ENCODE data around the gene ADGRF3. TPM values are rescaled to one million over a fixed set of nuclear protein-coding genes. Genes with fewer than 3 reads are reported as not detected.
"Not testable (repeated sequence)": the region's sequence is repeated elsewhere in the genome, so short reads cannot be mapped to it uniquely, and the experiment has no call there.

Gene ADGRF3
- total RNA-seq, 2 experiments from 2014 or later = 2.7 to 3.0 TPM

GRCh38 chr2:26309921-26310320 is 36.7 kb downstream of the ADGRF3 start:
- H3K9me3 Mint-ChIP-seq = no peaks in the 10 kb centered on the region
- no peak overlapping the region for H3K27ac Mint-ChIP-seq
- intact Hi-C loops (cut with micrococcal nuclease) = no loop called here
- CTCF ChIA-PET = interaction anchor here (0.6 kb wide), 1 partner anchor 357 kb away, joined by 5 read pairs; no protein-coding TSS in a partner anchor
- H3K4me3 Mint-ChIP-seq = no peak overlapping the region
- H3K36me3 Mint-ChIP-seq (ENCODE audit: low read depth) = peaks cover 1% of the 10 kb centered on the region
- no peaks in the 10 kb centered on the region for H3K4me1 Mint-ChIP-seq (ENCODE audit: low read depth)
- DNase-seq = no peak
- H3K27me3 Mint-ChIP-seq (ENCODE audit: low read depth) = no peaks in the 10 kb centered on the region

GRCh38 chr2:26305540-26305939 is 41.0 kb downstream of the ADGRF3 start:
- H3K4me1 Mint-ChIP-seq (ENCODE audit: low read depth) = no peaks in the 10 kb centered on the region

GRCh38 chr2:26305094-26305493 is 41.5 kb downstream of the ADGRF3 start:
- H3K4me3 Mint-ChIP-seq; DNase-seq; H3K27me3 Mint-ChIP-seq (ENCODE audit: low read depth); H3K36me3 Mint-ChIP-seq (ENCODE audit: low read depth); H3K4me1 Mint-ChIP-seq (ENCODE audit: low read depth); H3K9me3 Mint-ChIP-seq; intact Hi-C loops (cut with micrococcal nuclease); H3K27ac Mint-ChIP-seq: not testable (repeated sequence)
- CTCF ChIA-PET = interaction anchor here (0.6 to 1.7 kb wide), 3 partner anchors 22 to 724 kb away, joined by 3 to 5 read pairs (median 5); no protein-coding TSS in a partner anchor

More at GRCh38 chr2:26305540-26305939, 41.0 kb downstream of the ADGRF3 start:
- peaks cover 1% of the 10 kb centered on the region for H3K36me3 Mint-ChIP-seq (ENCODE audit: low read depth)
- H3K27me3 Mint-ChIP-seq (ENCODE audit: low read depth) = no peaks in the 10 kb centered on the region
- H3K4me3 Mint-ChIP-seq = no peak overlapping the region
- intact Hi-C loops (cut with micrococcal nuclease) = no loop called here
- no peak overlapping the region for H3K27ac Mint-ChIP-seq
- no peak for DNase-seq
- H3K9me3 Mint-ChIP-seq = no peaks in the 10 kb centered on the region
- CTCF ChIA-PET = interaction anchor here (0.6 kb wide), 1 partner anchor 724 kb away, joined by 3 read pairs; no protein-coding TSS in a partner anchor

DNA sequence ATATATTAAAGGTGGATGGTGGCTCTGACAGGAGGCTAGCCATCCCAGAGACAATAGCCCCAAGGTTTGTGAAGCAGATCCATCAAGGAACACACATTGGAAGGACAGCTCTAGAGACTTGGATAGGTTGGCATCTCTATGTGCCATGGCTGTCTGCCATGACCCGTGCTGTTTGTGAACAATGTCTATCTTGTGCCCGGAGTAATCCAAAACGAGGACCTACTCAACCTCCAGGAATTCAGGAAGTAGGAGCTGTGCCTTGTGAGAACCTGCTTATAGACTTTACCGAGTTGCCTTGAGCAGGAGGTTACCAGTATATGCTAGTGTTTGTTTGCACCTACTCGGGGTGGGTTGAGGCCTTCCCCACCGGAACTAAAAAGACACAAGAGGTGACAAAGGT is 43.7 kb downstream of the ADGRF3 start:
- no peak for DNase-seq
- intact Hi-C loops (cut with micrococcal nuclease) = no loop called here
- CTCF ChIA-PET = no interaction called here
- H3K27ac Mint-ChIP-seq = no peak overlapping the region
- no peak overlapping the region for H3K4me3 Mint-ChIP-seq
- no peaks in the 10 kb centered on the region for H3K9me3 Mint-ChIP-seq
- H3K36me3 Mint-ChIP-seq (ENCODE audit: low read depth) = no peaks in the 10 kb centered on the region
- H3K4me1 Mint-ChIP-seq (ENCODE audit: low read depth) = no peaks in the 10 kb centered on the region
- H3K27me3 Mint-ChIP-seq (ENCODE audit: low read depth) = no peaks in the 10 kb centered on the region

- CTCF ChIA-PET = interaction anchor here (0.6 to 1.5 kb wide), 3 partner anchors 26 to 30 kb away, joined by 3 to 5 read pairs (median 4); no protein-coding TSS in a partner anchor
- H3K27me3 Mint-ChIP-seq (ENCODE audit: low read depth) = no peaks in the 10 kb centered on the region
These were observed 46.2 kb downstream of the ADGRF3 start for GRCh38 chr2:26300234-26300925.

GRCh38 chr2:26299471-26300101 is 47.0 kb downstream of the ADGRF3 start:
- no peaks in the 10 kb centered on the region for H3K36me3 Mint-ChIP-seq (ENCODE audit: low read depth)
- DNase-seq = peak; percentile 51
- no peak overlapping the region for H3K4me3 Mint-ChIP-seq
- CTCF ChIA-PET = interaction anchor here (0.6 to 1.5 kb wide), 3 partner anchors 26 to 31 kb away, joined by 3 to 5 read pairs (median 4); no protein-coding TSS in a partner anchor
- H3K27me3 Mint-ChIP-seq (ENCODE audit: low read depth) = no peaks in the 10 kb centered on the region
- no peaks in the 10 kb centered on the region for H3K4me1 Mint-ChIP-seq (ENCODE audit: low read depth)
- H3K27ac Mint-ChIP-seq = no peak overlapping the region
- intact Hi-C loops (cut with micrococcal nuclease) = loop anchor here (1.0 to 2.0 kb wide), 2 partner anchors 47 to 54 kb away; partner anchors contain the start of genes ADGRF3 and SELENOI
- no peaks in the 10 kb centered on the region for H3K9me3 Mint-ChIP-seq

More at GRCh38 chr2:26300234-26300925, 46.2 kb downstream of the ADGRF3 start:
- peak; percentile 27 for DNase-seq
- H3K4me1 Mint-ChIP-seq (ENCODE audit: low read depth) = no peaks in the 10 kb centered on the region
- intact Hi-C loops (cut with micrococcal nuclease) = no loop called here
- no peak overlapping the region for H3K4me3 Mint-ChIP-seq
- H3K9me3 Mint-ChIP-seq = no peaks in the 10 kb centered on the region
- H3K27ac Mint-ChIP-seq = no peak overlapping the region
- no peaks in the 10 kb centered on the region for H3K36me3 Mint-ChIP-seq (ENCODE audit: low read depth)

DNA sequence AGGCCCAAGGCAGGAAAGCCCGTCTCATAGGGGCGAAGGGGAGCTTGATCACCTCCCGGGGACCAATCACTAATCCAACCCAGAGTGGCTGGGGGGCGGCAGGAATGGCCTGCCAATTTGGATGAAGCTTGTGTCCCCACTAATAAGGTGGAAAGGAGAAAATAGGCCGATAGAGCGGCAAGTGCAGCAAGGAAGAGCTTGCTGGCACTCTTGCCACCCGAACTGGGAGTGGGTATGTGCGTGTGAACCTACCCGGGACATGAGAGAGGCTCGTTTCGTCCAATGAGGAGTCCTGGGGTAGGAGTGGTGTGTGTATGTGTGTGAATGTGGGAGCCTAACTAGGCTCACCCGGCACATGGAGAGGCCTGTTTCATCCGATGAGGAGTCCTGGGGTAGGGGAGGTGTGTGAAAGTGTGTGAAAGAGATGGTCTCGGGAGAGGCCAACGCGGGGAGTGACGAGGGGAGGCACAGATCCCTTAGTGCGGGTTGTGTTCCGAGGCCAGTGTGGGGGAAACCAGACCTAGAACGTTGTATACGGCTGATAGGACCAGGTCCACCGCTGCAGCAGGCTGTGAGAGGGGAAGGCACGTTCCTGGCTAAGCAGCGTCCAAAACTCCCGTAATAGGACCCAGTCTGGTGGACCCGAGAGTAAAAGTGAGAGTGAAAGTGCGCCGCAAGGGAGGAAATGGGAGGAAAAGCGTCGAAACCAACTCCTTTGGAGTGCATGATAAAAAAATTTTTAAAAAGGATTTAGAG is 47.8 kb downstream of the ADGRF3 start:
- Mint-ChIP-seq H3K4me1 (ENCODE audit: low read depth) (no peaks in the 10 kb centered on the region), H3K27me3 (ENCODE audit: low read depth) (no peaks in the 10 kb centered on the region), H3K27ac (no peak overlapping the region), H3K4me3 (no peak overlapping the region), H3K9me3 (no peaks in the 10 kb centered on the region), H3K36me3 (ENCODE audit: low read depth) (no peaks in the 10 kb centered on the region)
- CTCF ChIA-PET = no interaction called here
- intact Hi-C loops (cut with micrococcal nuclease) = loop anchor here (1.0 to 2.0 kb wide), 2 partner anchors 48 to 54 kb away; partner anchors contain the start of genes ADGRF3 and SELENOI
- peak; percentile 56 for DNase-seq

DNA sequence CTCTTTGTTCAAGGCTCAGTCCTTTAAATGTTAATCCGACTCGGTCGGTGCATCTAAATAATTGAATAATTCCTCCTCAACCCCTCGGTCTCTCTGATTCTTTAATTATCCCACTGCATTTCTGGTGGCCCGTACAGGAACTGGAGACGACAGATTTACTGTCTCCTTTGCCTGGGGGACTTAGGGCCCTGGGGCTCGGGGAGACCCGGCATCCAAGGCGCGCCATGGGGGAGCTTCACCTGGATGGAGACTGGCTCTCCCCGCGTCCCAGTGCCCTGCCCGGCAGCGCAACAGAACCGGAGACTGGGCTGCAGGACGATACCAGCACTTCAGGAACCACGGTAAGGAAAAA is 48.3 kb downstream of the ADGRF3 start:
- CTCF ChIA-PET = no interaction called here

DNA sequence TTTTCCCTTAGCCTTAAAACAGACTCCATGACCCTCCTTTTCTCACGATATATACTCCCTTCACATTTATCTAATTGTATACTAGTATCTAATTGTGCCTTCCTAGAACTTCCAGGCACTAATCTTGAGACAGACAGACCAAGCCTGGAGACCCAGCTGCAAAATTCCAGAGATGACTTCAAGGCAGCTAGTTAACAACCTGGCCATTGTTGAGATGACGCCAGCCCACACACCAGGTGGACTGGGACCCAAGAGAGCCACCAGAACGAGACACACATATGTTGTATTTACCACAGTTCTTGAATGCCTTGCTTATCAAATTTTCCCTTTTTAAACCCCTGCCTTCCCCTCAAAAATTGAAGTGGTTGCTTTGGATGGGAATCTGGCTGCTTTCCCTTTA is 49.5 kb downstream of the ADGRF3 start:
- Mint-ChIP-seq H3K27ac (no peak overlapping the region), H3K9me3 (no peaks in the 10 kb centered on the region), H3K27me3 (ENCODE audit: low read depth) (no peaks in the 10 kb centered on the region), H3K36me3 (ENCODE audit: low read depth) (no peaks in the 10 kb centered on the region), H3K4me1 (ENCODE audit: low read depth) (peaks cover 4% of the 10 kb centered on the region), H3K4me3 (no peak overlapping the region)
- intact Hi-C loops (cut with micrococcal nuclease) = no loop called here
- DNase-seq = no peak
- CTCF ChIA-PET = no interaction called here

More for the DNA sequence above, 48.3 kb downstream of the ADGRF3 start:
- Mint-ChIP-seq H3K27me3 (ENCODE audit: low read depth) (no peaks in the 10 kb centered on the region), H3K4me3 (no peak overlapping the region), H3K4me1 (ENCODE audit: low read depth) (no peaks in the 10 kb centered on the region), H3K27ac (no peak overlapping the region), H3K36me3 (ENCODE audit: low read depth) (no peaks in the 10 kb centered on the region), H3K9me3 (no peaks in the 10 kb centered on the region)
- intact Hi-C loops (cut with micrococcal nuclease) = loop anchor here (2.0 kb wide), 1 partner anchor 49 kb away; the partner anchor contains the start of genes ADGRF3 and SELENOI
- no peak for DNase-seq

GRCh38 chr2:26295511-26295910 is 51.1 kb downstream of the ADGRF3 start:
- CTCF ChIA-PET = no interaction called here
- Mint-ChIP-seq H3K36me3 (ENCODE audit: low read depth) (no peaks in the 10 kb centered on the region), H3K4me1 (ENCODE audit: low read depth) (peaks cover 4% of the 10 kb centered on the region), H3K4me3 (no peak overlapping the region), H3K9me3 (no peaks in the 10 kb centered on the region), H3K27ac (no peak overlapping the region), H3K27me3 (ENCODE audit: low read depth) (no peaks in the 10 kb centered on the region)
- no peak for DNase-seq
- intact Hi-C loops (cut with micrococcal nuclease) = no loop called here

DNA sequence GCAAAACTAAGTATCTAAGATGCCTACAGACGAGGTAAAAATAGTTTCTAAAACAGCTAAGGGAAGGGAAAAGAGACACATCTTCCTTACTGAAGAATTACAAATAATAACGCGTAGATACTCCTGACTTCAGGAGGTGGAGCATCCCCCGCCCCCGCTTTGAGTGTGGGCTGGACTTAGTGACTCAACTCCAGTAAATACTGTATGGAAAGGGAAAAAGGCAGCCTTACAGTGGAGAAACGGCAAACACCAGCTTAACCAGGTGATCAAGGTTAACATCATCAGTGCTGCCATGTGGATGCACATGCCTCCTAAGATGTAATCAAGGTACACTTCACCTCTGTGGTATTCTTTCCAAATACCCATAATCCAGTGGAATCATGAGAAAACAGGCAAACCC is 53.9 kb downstream of the ADGRF3 start:
- Mint-ChIP-seq H3K4me3 (no peak overlapping the region), H3K27ac (no peak overlapping the region)
- CTCF ChIA-PET = no interaction called here

GRCh38 chr2:26290001-26290400 is 56.6 kb downstream of the ADGRF3 start:
- Mint-ChIP-seq H3K27me3 (ENCODE audit: low read depth) (no peaks in the 10 kb centered on the region), H3K27ac (no peak overlapping the region), H3K36me3 (ENCODE audit: low read depth) (peaks cover 13% of the 10 kb centered on the region), H3K9me3 (no peaks in the 10 kb centered on the region), H3K4me1 (ENCODE audit: low read depth) (peaks cover 4% of the 10 kb centered on the region), H3K4me3 (no peak overlapping the region)
- CTCF ChIA-PET = no interaction called here
- intact Hi-C loops (cut with micrococcal nuclease) = no loop called here
- no peak for DNase-seq

More for the DNA sequence above, 53.9 kb downstream of the ADGRF3 start:
- intact Hi-C loops (cut with micrococcal nuclease) = no loop called here
- DNase-seq = no peak
- H3K27me3 Mint-ChIP-seq (ENCODE audit: low read depth) = no peaks in the 10 kb centered on the region
- H3K4me1 Mint-ChIP-seq (ENCODE audit: low read depth) = peaks cover 4% of the 10 kb centered on the region
- peaks cover 3% of the 10 kb centered on the region for H3K36me3 Mint-ChIP-seq (ENCODE audit: low read depth)
- H3K9me3 Mint-ChIP-seq = no peaks in the 10 kb centered on the region

Data from activated naive CD4-positive, alpha-beta T cell treated with anti-CD3 and anti-CD28 coated beads for 36 hours (primary cell).